Left ventricle myocardium inferior (tissue), 1 donor: ENCODE results near the gene CCNB3. TPM values are rescaled to one million over a fixed set of nuclear protein-coding genes. Genes with fewer than 3 reads are reported as not detected.

ENCODE experiments used
- DNase-seq: peaks from one replicate; pipeline ENCODE4 v3.0.0-alpha.2; 2020
- H3K27ac ChIP-seq: fragments of 200-600 bp; replicated peaks from 2 replicates; pipeline ENCODE4 v1.8.0; 2021
- H3K27me3 ChIP-seq: fragments of 200-600 bp; 2 replicates; pipeline ENCODE4 v1.8.0; 2021; ENCODE audit warnings: low read depth
- H3K36me3 ChIP-seq: fragments of 200-600 bp; 2 replicates; pipeline ENCODE4 v1.8.0; 2021
- H3K4me1 ChIP-seq: fragments of 200-600 bp; 2 replicates; pipeline ENCODE4 v1.8.0; 2021
- H3K4me3 ChIP-seq: fragments of 200-600 bp; 2 replicates; pipeline ENCODE4 v1.8.0; 2021; ENCODE audit warnings: mild to moderate bottlenecking, moderate library complexity
- H3K9me3 ChIP-seq: fragments of 200-600 bp; replicated peaks from 2 replicates; pipeline ENCODE4 v1.8.0; 2021
- CTCF ChIP-seq: fragments of 200-600 bp; IDR thresholded peaks from 2 replicates; pipeline ENCODE4 v1.8.0; 2021; ENCODE audit warnings: antibody characterized with exemption, mild to moderate bottlenecking, borderline replicate concordance
- intact Hi-C: fragments of 100-400 bp; cut with micrococcal nuclease; formaldehyde crosslinking; loops from one replicate; pipeline ENCODE4 v1.11.0; 2022
- total RNA-seq: library from RNA; stranded (reverse); fragmentation: NEBNext Ultra II Directional; extraction: Animal tissue kit (Norgen Biotek cat#: 25700); gene quantifications from one replicate; pipeline ENCODE4 v1.2.1, GENCODE V29; 2021
- donor health status: DM: no; HTN: yes; CAD: no; lungs with severe emphysema.

CCNB3 gene
- total RNA-seq, 1 donor from 2014 or later, result 0.71 TPM

GRCh38 chrX:50165727-50166126, 38.8 kb upstream of the CCNB3 start:
- Histone ChIP-seq H3K27me3 (no peaks in the 10 kb centered on the region), H3K4me3 (no peak overlapping the region), H3K9me3 (no peaks in the 10 kb centered on the region), H3K27ac (no peak overlapping the region), H3K36me3 (no peaks in the 10 kb centered on the region), H3K4me1 (no peaks in the 10 kb centered on the region)
- TF ChIP-seq CTCF, result no peak
- intact Hi-C loops, result no loop called here
- no peak for DNase-seq

GRCh38 chrX:50167366-50167765, 37.2 kb upstream of the CCNB3 start:
- H3K27me3 ChIP-seq, result no peaks in the 10 kb centered on the region
- intact Hi-C loops, result no loop called here
- no peak overlapping the region for H3K4me3 ChIP-seq
- no peak for TF ChIP-seq CTCF
- no peak for DNase-seq
- H3K9me3 ChIP-seq, result no peaks in the 10 kb centered on the region
- H3K27ac ChIP-seq, result no peak overlapping the region
- H3K36me3 ChIP-seq, result no peaks in the 10 kb centered on the region
- no peaks in the 10 kb centered on the region for H3K4me1 ChIP-seq

- intact Hi-C loops, result no loop called here
- no peaks in the 10 kb centered on the region for H3K4me1 ChIP-seq
- no peak for DNase-seq
- H3K27ac ChIP-seq, result no peak overlapping the region
- no peaks in the 10 kb centered on the region for H3K9me3 ChIP-seq
- no peak overlapping the region for H3K4me3 ChIP-seq
- TF ChIP-seq CTCF, result no peak
- H3K27me3 ChIP-seq, result no peaks in the 10 kb centered on the region
- H3K36me3 ChIP-seq, result no peaks in the 10 kb centered on the region
Measured at GRCh38 chrX:50168241-50168687, 36.3 kb upstream of the CCNB3 start.

GRCh38 chrX:50169717-50170116, 34.8 kb upstream of the CCNB3 start:
- Histone ChIP-seq H3K27ac (no peak overlapping the region), H3K4me1 (no peaks in the 10 kb centered on the region), H3K4me3 (no peak overlapping the region), H3K36me3 (no peaks in the 10 kb centered on the region), H3K27me3 (no peaks in the 10 kb centered on the region), H3K9me3 (no peaks in the 10 kb centered on the region)
- no peak for TF ChIP-seq CTCF
- intact Hi-C loops, result no loop called here
- DNase-seq, result no peak

GRCh38 chrX:50180073-50180940, 24.3 kb upstream of the CCNB3 start:
- Histone ChIP-seq H3K36me3 (no peaks in the 10 kb centered on the region), H3K9me3 (no peaks in the 10 kb centered on the region), H3K4me3 (no peak overlapping the region), H3K4me1 (no peaks in the 10 kb centered on the region), H3K27ac (no peak overlapping the region), H3K27me3 (no peaks in the 10 kb centered on the region)
- TF ChIP-seq CTCF, result no peak
- intact Hi-C loops, result no loop called here
- no peak for DNase-seq
